SK-N-SH (cell line): ENCODE results near the gene ASPSCR1. TPM values are rescaled to one million over a fixed set of nuclear protein-coding genes. Genes with fewer than 3 reads are reported as not detected.

ENCODE experiments used
- CTCF ChIA-PET: fragments of 300-600, 350-600 bp; formaldehyde crosslinking; extraction: SDS; loops from one replicate; lab custom pipeline; 2021; lab: Yijun Ruan, JAX
- POLR2A ChIA-PET: fragments of 350-600 bp; sonication (Branson Sonifier 250); formaldehyde crosslinking; extraction: SDS; loops from one replicate; lab custom pipeline; 2020; ENCODE audit warnings: antibody characterized with exemption, inconsistent platforms; lab: Yijun Ruan, JAX
- DNase-seq: peaks from one replicate; pipeline ENCODE4 v3.0.0; 2012
- H2AFZ ChIP-seq: fragments of 200-600 bp; sonication (generic); 2 replicates; pipeline ENCODE4 v1.8.1; 2016; ENCODE audit warnings: antibody characterized with exemption, mild to moderate bottlenecking, low read depth
- H3F3A ChIP-seq: fragments of 200-600 bp; sonication (generic); replicated peaks from 2 replicates; pipeline ENCODE3; 2016; ENCODE audit warnings: antibody characterized with exemption, mild to moderate bottlenecking; ENCODE audit not compliant: insufficient read depth
- H3K27ac ChIP-seq, 2 experiments: fragments of 200-500 bp in 1 of 2; fragments of 200-600 bp in 1 of 2; sonication (Bioruptor generic) in 1 of 2; sonication (generic), shearing (Covaris generic) in 1 of 2; 2 replicates each; pipeline versions ENCODE4 v1.5.1 to v1.6.1; 2014 to 2016; ENCODE audit warnings: low read depth in 2 of 2, inconsistent platforms in 1 of 2, low read length in 1 of 2, mild to moderate bottlenecking in 1 of 2, mixed read lengths in 1 of 2
- H3K27me3 ChIP-seq: fragments of 200-600 bp; sonication (generic), shearing (Covaris generic); 2 replicates; pipeline ENCODE4 v1.6.1; 2016; ENCODE audit warnings: mixed run types; ENCODE audit not compliant: insufficient read depth
- H3K36me3 ChIP-seq, 2 experiments: fragments of 200-500 bp in 1 of 2; fragments of 200-600 bp in 1 of 2; sonication (Bioruptor generic) in 1 of 2; sonication (generic) in 1 of 2; replicated peaks in 1 of 2; 2 replicates each; pipeline versions ENCODE3 to v1.5.1; 2014 to 2016; ENCODE audit warnings: low read length in 1 of 2, mild to moderate bottlenecking in 1 of 2; ENCODE audit not compliant: insufficient read depth in 2 of 2, control insufficient read depth in 1 of 2
- H3K4me1 ChIP-seq, 2 experiments: fragments of 200-500 bp in 1 of 2; fragments of 200-600 bp in 1 of 2; sonication (Bioruptor generic) in 1 of 2; sonication (generic), shearing (Covaris generic) in 1 of 2; 2 replicates each; pipeline versions ENCODE4 v1.5.1 to v1.6.1; 2014 to 2016; ENCODE audit warnings: low read depth in 1 of 2, low read length in 1 of 2, mixed run types in 1 of 2; ENCODE audit not compliant: insufficient read depth in 2 of 2, control insufficient read depth in 1 of 2
- H3K4me2 ChIP-seq: fragments of 200-600 bp; sonication (generic), shearing (Covaris generic); 2 replicates; pipeline ENCODE4 v1.6.1; 2017; ENCODE audit warnings: mixed run types
- H3K4me3 ChIP-seq, 2 experiments: fragments of 200-500 bp in 1 of 2; fragments of 200-600 bp in 1 of 2; sonication (Bioruptor generic) in 1 of 2; sonication (generic), shearing (Covaris generic) in 1 of 2; 2 replicates each; pipeline versions ENCODE4 v1.5.1 to v1.8.1; 2014 to 2016; ENCODE audit warnings: low read depth in 2 of 2, inconsistent platforms in 1 of 2, low read length in 1 of 2, mild to moderate bottlenecking in 1 of 2, mixed read lengths in 1 of 2, moderate library complexity in 1 of 2
- H3K79me2 ChIP-seq: fragments of 200-600 bp; sonication (generic); 2 replicates; pipeline ENCODE4 v1.8.1; 2017; ENCODE audit warnings: mild to moderate bottlenecking; ENCODE audit not compliant: insufficient read depth
- H3K9ac ChIP-seq: fragments of 200-600 bp; sonication (generic); 2 replicates; pipeline ENCODE4 v1.6.1; 2017; ENCODE audit warnings: mixed run types
- H3K9me2 ChIP-seq: fragments of 200-600 bp; sonication (generic); 2 replicates; pipeline ENCODE4 v1.6.1; 2017; ENCODE audit warnings: mixed run types
- H3K9me3 ChIP-seq: fragments of 200-600 bp; sonication (generic); 2 replicates; pipeline ENCODE4 v1.6.1; 2017; ENCODE audit warnings: mixed run types, mild to moderate bottlenecking, moderate library complexity
- H4K20me1 ChIP-seq: fragments of 200-600 bp; sonication (generic); 2 replicates; pipeline ENCODE4 v1.6.1; 2017; ENCODE audit warnings: mild to moderate bottlenecking, mixed run types; ENCODE audit not compliant: insufficient read depth
- CHD2 ChIP-seq: fragments of 150-350 bp; IDR thresholded peaks from 2 replicates; pipeline ENCODE4 v1.6.1; 2018; ENCODE audit warnings: low read length; ENCODE audit not compliant: partially characterized antibody
- CTCF ChIP-seq: fragments of 200-600 bp; sonication (generic); IDR thresholded peaks from 2 replicates; pipeline ENCODE4 v1.6.1; 2017; ENCODE audit warnings: antibody characterized with exemption, mild to moderate bottlenecking, moderate library complexity
- ELF1 ChIP-seq: IDR thresholded peaks from 2 replicates; pipeline ENCODE4 v1.4.0; 2012
- EP300 ChIP-seq, 2 experiments: IDR thresholded peaks; 2 replicates each; pipeline versions ENCODE4 v1.4.0 to v1.6.1; 2012; ENCODE audit warnings: borderline replicate concordance in 1 of 2, low read depth in 1 of 2, low read length in 1 of 2
- EZH2phosphoT487 ChIP-seq: fragments of 200-600 bp; sonication (generic); IDR thresholded peaks from 2 replicates; pipeline ENCODE4 v1.6.1; 2017; ENCODE audit warnings: low read depth, mixed run types, mild to moderate bottlenecking, antibody characterized with exemption, moderate library complexity, borderline replicate concordance
- FOSL2 ChIP-seq: IDR thresholded peaks from 2 replicates; pipeline ENCODE4 v1.4.0; 2012; ENCODE audit warnings: low read depth, mild to moderate bottlenecking, moderate library complexity, borderline replicate concordance
- FOXM1 ChIP-seq: IDR thresholded peaks from 2 replicates; pipeline ENCODE4 v1.4.0; 2012; ENCODE audit warnings: low read depth, mild to moderate bottlenecking
- GABPA ChIP-seq: IDR thresholded peaks from 2 replicates; pipeline ENCODE4 v1.4.0; 2012; ENCODE audit warnings: low read depth, mild to moderate bottlenecking
- IRF3 ChIP-seq: fragments of 150-350 bp; IDR thresholded peaks from 2 replicates; pipeline ENCODE4 v1.6.1; 2016; ENCODE audit warnings: mild to moderate bottlenecking, low read depth, low read length
- JUND ChIP-seq: IDR thresholded peaks from 2 replicates; pipeline ENCODE4 v1.4.0; 2012
- MXI1 ChIP-seq: IDR thresholded peaks from 2 replicates; pipeline ENCODE4 v1.6.1; 2012; ENCODE audit warnings: mild to moderate bottlenecking, low read depth, low read length, improper control_type of control experiment
- POLR2AphosphoS5 ChIP-seq: IDR thresholded peaks from 2 replicates; pipeline ENCODE4 v1.6.1; 2012; ENCODE audit warnings: low read depth, low read length
- RXRA ChIP-seq: IDR thresholded peaks from 2 replicates; pipeline ENCODE4 v1.4.0; 2012; ENCODE audit warnings: low read depth, mild to moderate bottlenecking, borderline replicate concordance
- SIN3A ChIP-seq: IDR thresholded peaks from 2 replicates; pipeline ENCODE4 v1.6.1; 2012; ENCODE audit warnings: low read depth, mild to moderate bottlenecking, low read length, moderate library complexity, borderline replicate concordance
- TAF1 ChIP-seq: IDR thresholded peaks from 2 replicates; pipeline ENCODE4 v1.6.1; 2012; ENCODE audit warnings: low read depth, mild to moderate bottlenecking, low read length, moderate library complexity, borderline replicate concordance
- TEAD4 ChIP-seq: IDR thresholded peaks from 2 replicates; pipeline ENCODE4 v1.4.0; 2012; ENCODE audit warnings: mild to moderate bottlenecking, borderline replicate concordance; ENCODE audit not compliant: insufficient read depth
- USF1 ChIP-seq: IDR thresholded peaks from 2 replicates; pipeline ENCODE4 v1.4.0; 2012; ENCODE audit warnings: low read depth, borderline replicate concordance
- YY1 ChIP-seq: IDR thresholded peaks from 2 replicates; pipeline ENCODE4 v1.4.0; 2012; ENCODE audit warnings: low read depth, mild to moderate bottlenecking
- ZBTB33 ChIP-seq: IDR thresholded peaks from 2 replicates; pipeline ENCODE4 v1.4.0; 2012; ENCODE audit warnings: low read depth, borderline replicate concordance
- WGBS: methylation state at CpG from one replicate; pipeline ENCODE4 v1.1.6; 2017; ENCODE audit warnings: low lambda C conversion rate; 5-methylcytosine and 5-hydroxymethylcytosine counted together
- polyA plus RNA-seq, 3 experiments: library from polyadenylated mRNA; depleted of rRNA; stranded (reverse); fragments of >200 nt; gene quantifications; 2 replicates each; pipeline ENCODE4 v1.2.3, GENCODE V29; 2012
- TF ChIP-seq, protein P1 (sequence below): fragments of 150-350 bp; IDR thresholded peaks from 2 replicates; pipeline ENCODE4 v1.6.1; 2017; ENCODE audit warnings: antibody characterized with exemption, low read length, low read depth, borderline replicate concordance

The ASPSCR1 gene
- polyA plus RNA-seq, 1 of the 3 experiments (the other 2 are of a cell fraction): 36.2 TPM

- Histone ChIP-seq H3K4me2 (no peak overlapping the region), H3K27ac (no peak overlapping the region), H3K9ac (no peak overlapping the region), H3K79me2 (peaks cover 8% of the 10 kb centered on the region; the same call in 1 of the 2 replicates), H3K27me3 (no peaks in the 10 kb centered on the region), H3K36me3 (peaks cover 7 to 23% of the 10 kb centered on the region in 2 experiments), H3F3A (peaks cover 16% of the 10 kb centered on the region), H3K9me2 (no peaks in the 10 kb centered on the region), H3K4me3 (no peak overlapping the region), H4K20me1 (peaks cover 5% of the 10 kb centered on the region), H3K4me1 (peaks cover 0 to 25% of the 10 kb centered on the region in 2 experiments; a peak in 1 of 4 replicates), H2AFZ (no peak overlapping the region), H3K9me3 (no peaks in the 10 kb centered on the region)
- peak; percentile 52 for DNase-seq
- ChIA-PET POLR2A (interaction anchor here (0.9 kb wide), 1 partner anchor 19 kb away, joined by 3 read pairs; no protein-coding TSS in a partner anchor), CTCF (interaction anchor here (0.8 to 35.7 kb wide), 8 partner anchors 16 to 146 kb away, joined by 3 to 1216 read pairs (median 4); partner anchors contain the start of genes DCXR, FASN, NOTUM and RAC3)
- no peak for TF ChIP-seq FOSL2
- no peak for TF ChIP-seq GABPA
- TF ChIP-seq FOXM1: no peak
- no peak for TF ChIP-seq IRF3
- TF ChIP-seq ELF1: no peak
- TF ChIP-seq MXI1: no peak
- TF ChIP-seq TAF1: no peak
- no peak for TF ChIP-seq POLR2AphosphoS5
- no peak for TF ChIP-seq USF1
- TF ChIP-seq, protein P1, sequence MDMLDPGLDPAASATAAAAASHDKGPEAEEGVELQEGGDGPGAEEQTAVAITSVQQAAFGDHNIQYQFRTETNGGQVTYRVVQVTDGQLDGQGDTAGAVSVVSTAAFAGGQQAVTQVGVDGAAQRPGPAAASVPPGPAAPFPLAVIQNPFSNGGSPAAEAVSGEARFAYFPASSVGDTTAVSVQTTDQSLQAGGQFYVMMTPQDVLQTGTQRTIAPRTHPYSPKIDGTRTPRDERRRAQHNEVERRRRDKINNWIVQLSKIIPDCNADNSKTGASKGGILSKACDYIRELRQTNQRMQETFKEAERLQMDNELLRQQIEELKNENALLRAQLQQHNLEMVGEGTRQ: no peak
- no peak for TF ChIP-seq ZBTB33
- no peak for TF ChIP-seq RXRA
- TF ChIP-seq JUND: no peak
- TF ChIP-seq CHD2: no peak
- no peak for TF ChIP-seq YY1
- no peak for TF ChIP-seq EP300 (IDR thresholded peaks at IDR 0.05; ENCODE audit: borderline replicate concordance in 1 of 2, low read depth in 1 of 2, low read length in 1 of 2)
- TF ChIP-seq TEAD4: no peak
- no peak for TF ChIP-seq CTCF
- TF ChIP-seq EZH2phosphoT487: no peak
- TF ChIP-seq SIN3A: no peak
- WGBS: 92% methylated on average over 19 of the region's 24 CpGs
Observed at GRCh38 chr17:82015311-82015971, 38.0 kb downstream of the ASPSCR1 start.
